RKO (cell line): ENCODE measurements around the gene OPCML.

Source experiments
- DNase-seq: peaks from one replicate; pipeline ENCODE4 v3.0.0-alpha.2; 2016; ENCODE audit warnings: low spot score

Gene OPCML

DNA sequence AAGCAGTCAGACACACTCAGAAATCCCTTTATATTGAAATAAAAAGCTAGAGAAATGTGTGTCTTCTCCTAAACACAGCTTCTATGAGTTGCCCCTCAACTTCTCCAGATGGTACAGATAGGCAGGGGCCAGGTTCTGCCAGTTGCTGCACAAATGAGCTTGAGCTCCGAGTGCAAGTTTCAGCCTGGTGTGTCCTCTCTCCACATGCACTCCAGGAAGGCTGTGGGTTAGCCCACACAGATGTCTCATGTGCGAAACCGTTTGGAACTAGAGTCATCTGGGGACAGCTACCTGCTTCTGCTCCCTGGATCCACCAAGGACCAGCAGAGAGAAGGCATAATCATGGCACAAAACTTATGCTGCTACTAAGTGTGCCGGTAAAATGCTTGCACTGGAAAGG lies 812.6 kb downstream of the OPCML start:
- no peak for DNase-seq

DNA sequence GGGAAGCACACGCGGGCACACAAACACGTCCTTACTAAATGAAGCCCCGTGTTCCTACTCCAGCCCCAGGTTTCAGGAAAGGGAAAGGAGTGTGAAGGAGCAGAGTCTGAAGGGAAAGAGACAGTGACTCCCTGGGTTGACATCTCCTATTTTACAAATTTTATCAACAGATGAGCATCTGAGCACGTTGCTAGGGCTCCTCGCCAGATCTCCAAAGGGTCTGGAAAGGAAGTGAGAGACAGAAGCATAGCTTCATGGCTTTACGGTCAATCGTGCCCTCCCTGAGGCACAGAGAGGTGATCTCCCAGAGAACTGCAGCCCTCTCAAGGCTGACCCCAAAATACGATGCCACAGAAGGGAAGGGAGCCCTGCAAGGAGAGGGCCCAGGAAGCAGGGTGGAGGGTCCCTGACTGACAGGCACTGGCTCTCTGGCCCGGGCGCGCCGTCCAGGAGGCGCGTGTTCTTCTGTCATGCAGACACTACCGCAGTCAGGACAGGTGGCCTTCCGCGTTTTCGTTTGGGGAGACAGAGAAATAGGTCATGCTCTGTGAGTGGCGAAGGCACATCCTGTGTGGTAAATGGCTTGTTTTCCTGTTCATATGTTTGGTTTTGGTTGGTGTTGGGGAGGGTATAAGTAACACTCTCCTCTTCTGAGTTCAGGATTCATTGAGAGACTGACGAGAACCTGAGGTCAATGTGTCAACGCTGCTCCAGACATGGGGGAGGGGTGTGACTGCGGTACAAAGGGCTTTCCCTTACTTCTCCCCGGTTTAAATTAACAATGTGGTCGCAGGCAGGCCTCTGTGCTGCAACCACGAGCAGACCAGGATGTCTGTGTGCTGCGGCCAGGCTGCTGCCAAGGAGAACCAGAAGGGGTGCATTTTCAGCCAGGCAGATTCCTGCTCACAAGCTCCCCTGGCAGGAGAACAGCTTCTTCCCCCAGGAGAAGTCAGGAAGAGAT lies 813.3 kb downstream of the OPCML start:
- no peak for DNase-seq

DNA sequence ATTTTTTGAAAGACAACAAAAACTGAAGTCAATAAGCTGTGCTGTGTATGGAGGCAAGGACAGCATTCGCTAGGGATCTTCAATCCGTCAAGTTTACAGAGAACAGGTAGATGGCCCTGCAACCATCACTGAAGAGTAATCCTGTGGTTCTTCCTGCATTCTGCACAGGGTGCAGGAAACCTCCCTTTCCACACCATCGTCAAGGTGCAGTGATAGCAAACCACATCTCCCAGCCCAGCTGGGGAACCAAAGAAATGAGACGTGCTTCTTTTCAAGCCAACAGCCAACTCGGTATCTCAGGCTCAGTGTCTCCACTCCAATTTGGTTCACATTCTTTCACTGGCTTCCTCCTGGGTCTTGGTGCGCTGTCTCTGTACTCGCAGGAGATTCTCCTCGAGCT lies 814.5 kb downstream of the OPCML start:
- no peak for DNase-seq

DNA sequence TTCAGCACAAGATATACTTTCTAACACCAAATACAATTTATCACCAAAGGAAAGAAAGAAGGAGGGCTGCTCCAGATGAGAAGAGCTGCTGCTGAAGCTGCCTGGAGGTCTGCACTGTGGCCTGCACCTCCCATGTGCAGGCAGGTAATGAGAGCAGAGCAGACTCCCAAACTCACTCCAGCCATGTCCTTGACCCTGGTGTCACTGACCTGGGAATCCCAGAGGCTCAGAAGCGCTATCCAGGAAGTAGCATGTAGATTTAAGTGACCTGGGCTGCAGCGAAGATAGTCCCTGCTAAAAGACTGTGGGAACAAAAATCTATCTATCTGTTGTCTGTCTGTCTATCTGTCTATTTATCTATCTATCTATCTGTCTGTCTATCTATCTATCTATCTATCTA lies 816.3 kb downstream of the OPCML start:
- DNase-seq = no peak

DNA sequence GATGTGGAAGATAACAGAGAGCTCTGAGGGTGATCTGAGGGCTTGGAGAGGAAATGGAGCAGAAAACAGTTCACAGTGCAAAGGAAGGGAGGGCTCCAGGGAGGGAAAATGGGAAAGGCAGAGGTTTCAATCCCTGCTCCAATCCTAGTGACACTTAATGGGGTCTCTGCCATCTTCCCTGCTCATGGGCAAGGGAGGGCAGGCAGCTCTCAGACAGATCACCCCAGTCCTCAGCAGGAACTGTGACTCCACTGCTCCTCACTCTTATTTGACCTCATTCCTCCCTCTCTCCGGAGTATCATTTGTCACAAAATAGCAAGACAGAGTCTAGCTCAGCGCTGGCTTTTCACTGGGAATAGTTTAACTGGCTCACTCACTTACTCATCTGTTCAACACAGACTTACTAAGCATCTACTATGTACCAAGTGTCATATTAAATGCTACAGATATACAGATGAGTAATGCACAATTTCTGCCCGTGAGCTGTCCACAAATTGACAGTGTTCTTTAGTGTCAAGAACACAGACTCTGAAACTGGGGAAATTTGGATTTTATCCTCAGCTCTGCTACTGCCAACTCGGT lies 817.4 kb downstream of the OPCML start:
- peak; percentile 75 for DNase-seq

DNA sequence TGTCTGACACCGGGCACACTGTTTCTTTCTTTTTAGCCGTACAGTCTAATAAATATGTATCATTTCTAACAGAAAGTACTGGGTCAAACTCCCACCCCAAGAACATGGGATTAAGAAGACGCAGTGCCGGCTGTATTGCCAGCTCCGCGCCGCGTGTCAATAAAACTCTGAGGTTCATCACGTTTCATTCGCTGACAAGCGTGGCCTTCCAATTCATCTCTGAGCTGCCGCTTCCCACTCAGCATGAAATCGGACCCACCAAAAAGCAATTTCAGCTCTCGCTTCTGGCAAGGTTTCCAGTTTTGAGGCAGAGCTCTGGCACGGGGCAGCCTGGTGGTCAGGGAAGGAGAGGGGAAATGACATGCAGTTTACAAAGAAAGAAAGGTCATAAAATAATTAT lies 819.8 kb downstream of the OPCML start:
- DNase-seq = no peak

DNA sequence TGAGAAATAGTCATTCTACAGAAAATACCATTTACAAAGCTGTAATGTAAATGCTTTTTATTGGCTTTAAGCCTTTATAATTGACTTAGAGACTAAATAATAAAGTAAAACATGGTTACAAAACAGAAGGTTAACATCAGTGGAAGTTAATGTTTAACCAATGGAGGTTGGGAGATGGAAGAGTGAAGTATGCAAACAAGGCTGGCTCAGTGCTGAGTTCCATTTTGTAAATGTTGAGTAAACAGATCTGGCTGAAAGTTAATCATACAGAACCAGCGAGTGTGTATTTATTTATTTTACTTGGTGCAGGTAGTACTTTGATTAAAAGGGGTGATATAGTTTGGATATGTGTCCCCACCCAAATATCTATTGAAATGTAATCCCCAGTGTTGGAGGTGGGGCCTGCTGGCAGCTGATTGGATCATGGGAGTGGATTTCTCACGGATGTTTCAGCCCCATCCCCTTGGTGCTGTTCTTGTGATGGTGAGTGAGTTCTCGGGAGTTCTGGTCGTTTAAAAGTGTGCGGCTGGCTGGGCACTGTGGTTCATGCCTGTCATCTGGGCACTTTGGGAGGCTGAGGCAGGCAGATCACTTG lies 827.4 kb downstream of the OPCML start:
- no peak for DNase-seq

DNA sequence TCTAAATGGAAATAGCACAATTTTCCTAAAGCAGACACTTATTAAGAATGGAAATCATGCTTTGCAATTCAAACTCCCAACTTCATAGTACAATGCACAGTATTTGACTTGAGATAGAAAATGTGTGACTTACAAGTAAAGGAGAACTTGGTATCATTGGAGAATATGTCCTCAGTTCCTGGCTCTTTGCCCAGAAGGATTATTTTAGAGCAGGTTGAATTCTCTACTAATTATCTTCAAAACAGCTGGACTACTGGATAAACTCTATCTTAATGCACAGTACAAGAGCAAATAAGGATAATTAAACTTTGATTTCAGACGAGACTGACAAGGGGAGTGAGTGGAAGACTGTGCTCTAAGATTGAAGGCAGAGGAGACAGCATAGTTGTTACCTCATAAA lies 839.4 kb downstream of the OPCML start:
- DNase-seq = no peak

DNA sequence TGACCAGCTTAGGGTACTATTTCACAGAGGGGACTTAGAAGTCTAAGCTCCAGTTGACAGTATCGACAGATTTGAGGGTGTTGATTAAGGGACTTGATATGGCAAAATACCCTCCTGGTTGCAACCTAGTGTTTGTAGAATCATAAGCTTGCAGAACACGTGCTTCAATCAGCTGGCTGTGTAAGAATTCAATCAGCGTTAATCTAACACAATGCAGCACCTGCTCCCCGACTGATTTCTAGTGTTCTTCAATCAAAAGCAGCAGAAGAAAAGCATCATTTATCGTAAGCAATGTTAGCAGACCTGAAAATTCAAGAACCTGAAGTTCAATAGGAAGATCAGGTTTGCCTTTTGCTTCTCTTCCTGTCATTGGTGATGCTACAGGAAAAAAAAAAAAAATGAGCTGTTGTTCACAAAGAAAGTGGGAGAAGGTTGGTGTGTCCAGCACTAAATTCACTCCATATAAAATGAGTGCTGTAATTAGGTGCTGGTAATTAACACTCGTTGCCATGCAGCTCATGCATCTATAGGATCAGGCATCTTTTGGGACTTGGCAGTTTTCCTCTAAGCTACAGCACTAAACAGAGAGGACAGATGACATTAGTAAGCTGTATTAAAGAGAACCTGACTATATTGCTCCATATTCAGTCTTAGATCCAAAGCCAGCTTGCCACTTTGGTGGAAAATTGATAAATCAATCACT lies 840.3 kb downstream of the OPCML start:
- DNase-seq = no peak

DNA sequence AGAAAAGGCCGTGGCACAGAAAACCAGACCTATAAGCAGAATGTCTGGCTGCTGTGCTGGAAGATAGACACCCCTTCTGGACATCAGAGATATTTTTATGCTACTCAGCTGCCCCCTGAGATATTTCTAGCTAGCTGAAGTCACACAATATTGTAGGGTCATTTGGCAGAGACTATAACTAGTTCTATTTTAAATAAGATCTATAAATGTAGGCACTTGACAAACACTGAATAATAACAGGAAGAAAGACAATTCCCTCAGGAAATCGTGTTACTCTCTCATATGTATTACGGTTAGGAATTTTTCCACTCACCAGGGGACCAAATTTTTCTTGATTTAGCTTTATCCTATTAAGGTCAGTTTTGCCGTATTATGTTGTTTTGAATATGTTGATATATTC lies 845.4 kb downstream of the OPCML start:
- DNase-seq = no peak

DNA sequence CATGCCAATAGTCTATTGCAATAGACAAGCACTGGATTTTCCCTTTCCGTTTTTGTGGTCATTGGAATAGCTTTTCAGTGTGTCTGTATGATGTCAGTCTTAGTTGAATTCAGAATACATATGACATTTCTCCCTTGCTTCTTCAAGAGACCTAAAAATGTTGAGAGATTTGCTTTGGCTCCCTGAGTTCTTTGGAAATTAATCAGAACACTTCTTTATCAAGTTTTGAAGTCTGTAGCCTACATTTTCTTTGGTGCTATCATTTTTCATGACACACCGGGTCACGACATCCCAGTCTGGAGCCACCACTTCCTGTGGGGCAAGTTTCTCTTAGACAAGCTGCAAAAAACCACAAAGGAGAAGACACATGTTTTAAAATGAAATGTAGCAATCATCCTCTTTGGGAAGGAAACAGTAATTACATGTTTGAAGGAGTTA lies 847.1 kb downstream of the OPCML start:
- no peak for DNase-seq

DNA sequence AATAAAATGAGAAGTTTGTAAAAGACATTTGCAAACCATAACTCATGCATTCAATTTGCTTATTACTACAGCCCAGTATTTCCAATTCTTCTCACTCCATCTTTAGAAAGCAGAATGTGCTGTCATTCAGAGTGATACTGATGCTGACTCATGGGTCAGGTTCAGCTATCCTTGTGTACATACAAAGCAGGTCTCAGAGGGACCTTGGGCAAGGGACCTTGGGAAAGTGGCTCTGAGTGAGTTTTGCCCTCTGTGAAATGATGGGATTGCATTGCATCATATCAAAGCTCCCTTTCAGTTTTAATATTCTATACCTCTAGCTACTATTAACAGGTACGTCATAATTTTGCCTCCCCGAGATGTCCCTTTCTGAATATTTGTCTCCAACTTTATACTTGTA lies 848.7 kb downstream of the OPCML start:
- no peak for DNase-seq

DNA sequence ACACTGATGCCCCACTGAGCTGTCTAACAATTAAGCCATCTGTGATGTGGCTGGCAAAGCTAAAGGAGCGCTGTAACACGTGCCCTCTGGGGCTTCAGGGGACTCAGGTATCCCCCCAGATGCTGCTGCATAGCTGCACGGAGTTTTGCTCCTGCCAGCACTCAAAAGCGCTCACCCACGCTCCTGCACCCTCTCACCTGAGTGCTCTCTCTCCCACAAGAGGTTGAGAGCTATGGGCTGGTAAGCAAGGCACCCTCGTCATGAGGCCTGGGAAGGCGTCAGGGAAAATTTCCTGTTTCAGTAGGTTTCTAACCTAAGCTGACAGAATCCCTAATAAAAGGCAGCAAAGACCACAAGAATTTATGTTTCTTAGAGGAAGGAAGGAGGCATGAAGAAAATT lies 850.3 kb downstream of the OPCML start:
- DNase-seq = no peak

DNA sequence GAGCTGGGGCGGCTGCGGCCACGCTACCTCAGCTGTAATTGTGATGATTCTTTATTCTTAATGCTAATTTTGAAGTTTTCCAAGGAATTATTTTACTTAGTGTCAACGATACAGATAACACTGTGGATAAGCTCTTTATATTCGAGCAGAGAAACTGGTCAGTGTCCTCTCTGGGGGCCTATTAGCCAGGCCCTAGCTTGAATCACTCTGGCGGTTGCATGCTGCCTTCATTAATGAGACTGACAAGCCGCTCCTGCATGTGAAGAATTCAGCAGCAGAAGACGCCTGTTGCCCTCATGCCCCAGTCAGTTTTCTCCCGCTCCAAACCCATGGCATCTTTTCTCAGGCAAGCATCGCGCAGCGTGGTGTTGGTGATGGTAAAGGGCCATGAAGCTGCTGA lies 851.7 kb downstream of the OPCML start:
- DNase-seq = no peak

DNA sequence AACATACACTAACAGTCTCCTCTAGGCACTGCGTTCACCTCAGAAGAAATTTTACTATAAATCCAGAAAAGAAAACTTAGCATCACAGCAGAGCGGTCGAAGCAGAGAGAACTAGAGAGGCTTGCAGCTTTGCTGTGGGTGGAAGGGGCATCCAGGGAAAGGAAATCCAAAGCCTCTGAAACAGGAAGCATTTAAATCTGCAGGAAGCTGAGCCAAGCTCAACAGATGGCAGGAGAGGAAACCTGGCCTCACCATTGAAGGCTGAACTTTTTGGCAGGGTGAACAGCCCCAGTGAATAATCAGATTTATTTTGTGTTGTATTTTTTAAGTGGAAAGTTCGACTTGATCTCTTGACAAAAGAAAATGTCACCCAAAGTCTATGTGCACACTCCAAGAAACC lies 858.1 kb downstream of the OPCML start:
- DNase-seq = no peak

DNA sequence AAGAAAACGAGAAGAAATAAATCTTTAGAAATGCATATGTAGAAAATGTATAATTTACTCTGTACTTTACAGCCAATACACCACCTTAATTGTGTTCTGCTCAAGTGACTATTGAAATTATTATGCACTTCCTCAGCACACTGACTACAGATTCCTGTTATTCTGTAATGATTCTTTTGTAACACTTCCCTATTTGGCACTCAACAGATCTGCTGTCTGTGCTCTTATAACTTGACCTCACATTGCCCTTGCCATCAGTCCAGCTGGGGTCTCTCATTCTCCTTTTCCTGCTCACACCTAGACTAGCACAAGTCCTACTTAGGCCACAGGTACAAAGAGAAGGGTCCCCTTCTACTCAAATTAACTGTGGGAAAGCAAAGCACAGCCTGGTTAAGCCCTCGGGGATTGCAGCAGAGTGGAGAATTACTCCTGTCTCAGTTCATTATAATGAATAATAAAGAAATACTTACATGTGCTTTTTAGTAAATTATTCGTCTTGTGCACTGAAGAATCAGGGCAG lies 860.4 kb downstream of the OPCML start:
- no peak for DNase-seq

DNA sequence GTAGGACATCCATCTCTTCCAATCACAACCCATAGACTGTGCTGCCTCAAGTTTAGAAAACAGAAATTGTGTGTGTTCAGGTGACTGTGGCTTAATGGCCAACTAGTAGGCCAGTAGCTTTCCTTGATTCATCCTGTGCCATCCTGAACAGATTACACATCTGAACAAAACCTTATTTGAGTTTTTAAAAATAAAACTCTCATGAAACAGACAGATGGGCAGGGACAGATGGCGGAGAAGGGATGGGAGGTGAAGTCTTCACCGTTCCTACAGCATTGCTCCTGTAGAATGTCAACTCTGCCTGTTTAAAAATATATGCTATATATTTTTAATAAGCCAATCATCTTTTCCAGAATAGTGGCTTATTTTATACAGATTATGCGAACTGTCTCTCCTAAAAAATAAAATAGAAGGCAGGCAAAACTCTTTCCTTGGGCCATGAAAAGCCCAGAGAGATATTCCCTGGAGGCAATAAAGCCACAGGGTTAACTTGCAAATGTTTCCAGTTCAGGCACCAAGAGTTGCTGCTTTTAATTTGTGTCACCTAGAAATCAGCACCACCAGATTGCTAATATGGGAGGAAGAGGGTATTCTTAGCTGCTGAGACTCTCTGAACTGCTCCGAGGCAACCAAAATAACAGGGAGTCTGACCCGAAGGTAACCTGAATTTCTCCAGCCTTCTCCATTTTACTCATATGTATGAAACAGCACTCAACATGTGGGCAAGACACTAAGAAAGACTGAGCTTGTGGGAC lies 861.2 kb downstream of the OPCML start:
- DNase-seq = no peak

DNA sequence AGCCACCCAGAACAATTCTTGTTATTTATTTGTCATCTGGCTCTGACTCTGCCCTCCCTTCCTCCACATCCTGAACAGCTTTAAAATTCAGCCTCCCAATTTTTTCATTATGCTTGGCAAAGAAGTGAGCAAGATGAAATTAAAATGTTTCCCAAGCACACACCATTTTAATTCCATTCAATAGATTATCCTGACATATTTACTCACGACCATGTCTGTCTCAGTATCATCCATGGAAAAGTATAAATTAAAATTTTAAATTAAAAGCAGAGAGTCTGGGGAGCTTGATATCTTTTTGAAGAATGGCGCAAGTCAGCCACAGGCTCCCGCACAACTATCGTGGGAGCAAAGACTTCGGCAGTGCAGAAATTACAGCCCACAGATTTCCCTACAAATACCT lies 862.4 kb downstream of the OPCML start:
- DNase-seq = no peak

DNA sequence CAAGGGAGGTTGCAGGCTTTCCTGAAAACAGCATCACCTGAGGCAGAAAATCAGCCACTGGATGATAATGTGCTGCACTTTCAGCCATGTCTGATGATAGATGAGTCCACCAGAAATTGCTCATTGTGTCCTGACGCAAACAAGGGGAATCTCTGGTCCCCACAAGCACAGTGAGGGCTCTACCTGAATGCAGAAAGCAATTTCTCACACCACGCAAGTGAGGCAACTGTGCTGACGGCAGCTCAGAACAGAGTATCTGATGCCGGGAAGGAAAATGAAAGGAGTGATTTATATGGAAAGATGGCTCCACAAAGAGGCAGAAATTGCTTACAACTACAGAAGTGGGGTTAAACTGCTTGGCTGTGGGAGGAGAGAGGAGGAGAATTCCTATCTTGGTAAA lies 867.1 kb downstream of the OPCML start:
- DNase-seq = no peak

DNA sequence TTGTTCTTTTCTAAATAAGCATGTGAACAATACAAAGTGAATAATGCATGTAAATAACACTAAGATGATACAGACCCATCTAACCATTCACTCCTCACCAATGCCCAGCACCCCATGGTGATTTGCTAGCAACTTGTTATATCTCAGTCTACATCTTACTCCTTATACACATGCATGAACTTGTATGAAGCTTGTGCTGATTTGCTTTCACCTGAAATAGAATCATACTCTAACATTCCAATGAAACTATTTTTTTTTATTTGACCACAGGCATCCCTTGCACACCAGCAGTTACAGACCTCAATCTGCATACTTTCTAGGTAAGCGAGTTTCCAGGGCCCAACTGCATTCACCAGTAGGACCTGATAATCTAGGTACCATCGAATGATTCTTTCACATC lies 873.6 kb downstream of the OPCML start:
- no peak for DNase-seq

DNA sequence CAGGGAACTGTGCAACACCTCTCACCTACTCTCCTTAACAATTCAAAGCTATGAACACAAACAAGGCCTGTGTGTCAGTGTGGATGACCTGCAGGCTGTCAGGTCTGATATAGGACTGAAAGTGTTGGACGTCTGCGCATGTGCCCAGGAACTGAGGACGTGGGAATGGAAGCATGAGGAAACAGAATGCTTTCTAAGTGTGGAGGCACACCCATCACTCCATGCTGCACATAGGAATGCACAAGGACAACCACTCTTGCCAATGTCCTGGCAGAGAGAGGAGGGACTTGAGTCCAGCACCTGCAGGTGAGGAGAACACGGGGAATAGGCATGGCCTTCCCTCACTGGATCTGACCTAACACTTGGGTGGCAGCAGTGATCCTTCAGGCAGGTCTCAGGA lies 874.3 kb downstream of the OPCML start:
- DNase-seq = no peak
